NCI-H1105 treated with DMSO at 0.1 percent for 48 hours (cell line): ENCODE measurements around the gene COL23A1.

Source experiments
- DNase-seq: peaks from one replicate; lab custom pipeline; 2025; lab: John Stamatoyannopoulos, UW

Gene COL23A1

DNA sequence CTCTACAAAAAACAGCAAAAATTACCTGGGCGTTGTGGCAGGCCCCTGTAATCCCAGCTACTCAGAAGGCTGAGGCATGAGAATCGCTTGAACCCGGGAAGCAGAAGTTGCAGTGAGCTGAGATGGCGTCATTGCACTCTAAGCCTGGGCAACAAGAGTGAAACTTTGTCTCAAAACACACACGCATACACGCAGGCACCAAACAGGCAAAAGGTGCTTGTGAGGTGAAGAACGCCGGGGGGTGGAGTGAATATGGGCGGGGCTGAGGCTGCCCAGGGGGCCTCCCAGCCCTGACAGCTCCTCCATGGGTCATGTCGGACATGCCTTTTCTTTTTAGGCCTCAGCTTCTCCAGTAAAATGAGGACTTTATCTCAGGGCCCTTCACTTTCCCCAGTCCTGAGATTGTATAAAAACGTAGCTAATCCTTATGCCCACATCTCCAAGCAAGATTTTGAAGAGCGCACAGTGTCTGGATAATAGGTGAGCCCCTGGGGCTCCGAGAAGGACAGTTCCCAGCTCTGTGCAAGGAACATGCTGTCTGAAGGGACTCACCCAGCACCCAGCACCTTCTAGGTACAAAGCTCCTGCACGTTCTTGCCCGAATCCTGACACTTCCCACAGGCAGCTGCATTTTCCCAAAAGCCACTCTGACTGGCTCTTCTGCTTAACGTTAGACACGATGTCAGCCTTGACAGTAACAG lies 168.3 kb downstream of the COL23A1 start:
- DNase-seq: no peak

DNA sequence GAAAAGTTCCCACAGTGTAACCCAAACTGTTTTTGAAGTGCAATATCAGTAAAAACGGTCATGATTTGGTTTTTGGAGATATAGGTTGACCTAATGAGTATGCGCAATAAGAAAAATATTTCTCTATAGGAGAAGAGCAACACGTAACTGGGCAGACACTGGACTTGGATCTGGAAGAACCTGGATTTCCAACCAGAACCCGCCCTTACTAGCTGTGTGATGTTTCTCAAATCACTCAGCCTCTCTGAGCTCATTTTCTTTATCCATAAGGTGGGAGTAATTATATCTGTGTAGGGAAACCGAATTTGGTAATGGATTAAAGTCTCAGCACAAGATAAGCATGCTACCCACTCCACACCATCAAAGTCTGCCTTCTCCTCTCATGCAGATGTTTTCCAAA lies 169.1 kb downstream of the COL23A1 start:
- no peak for DNase-seq

DNA sequence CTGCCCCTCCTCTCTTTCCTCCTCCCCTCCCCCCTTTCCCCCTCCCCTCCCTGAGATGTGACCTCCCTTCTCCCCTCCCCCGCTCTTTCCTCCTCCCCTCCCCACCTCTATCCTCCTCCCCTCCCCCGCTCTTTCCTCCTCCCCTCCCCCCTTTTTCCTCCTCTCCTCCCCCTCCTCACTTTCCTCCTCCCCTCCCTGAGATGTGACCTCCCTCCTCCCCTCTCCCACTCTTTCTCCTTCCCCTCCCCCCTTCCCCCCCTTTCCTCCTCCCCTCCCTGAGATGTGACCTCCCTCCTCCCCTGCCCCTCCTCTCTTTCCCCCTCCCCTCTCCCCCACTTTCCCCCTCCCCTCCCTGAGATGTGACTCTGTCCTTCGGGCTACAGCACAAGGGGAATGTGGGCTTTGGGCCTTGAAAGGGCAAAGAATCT lies 169.8 kb downstream of the COL23A1 start:
- no peak for DNase-seq

DNA sequence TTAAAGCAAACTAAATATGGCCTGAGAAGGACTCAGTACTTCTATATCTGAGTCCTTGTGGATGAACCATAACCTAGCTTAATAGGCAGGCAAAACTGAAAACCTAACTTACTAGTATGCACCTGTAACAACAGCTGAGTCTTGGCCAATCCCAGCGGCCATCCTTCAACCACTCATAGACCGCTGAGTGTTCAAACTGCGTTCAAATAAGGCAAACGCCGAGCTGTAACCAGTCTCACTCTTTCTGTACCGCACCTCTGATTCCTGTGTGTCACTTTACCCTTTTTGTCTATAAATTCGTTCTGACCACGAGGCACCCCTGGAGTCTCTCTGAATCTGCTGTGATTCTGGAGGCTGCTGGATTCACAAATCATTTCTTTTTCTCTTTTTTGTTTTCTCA lies 170.5 kb downstream of the COL23A1 start:
- DNase-seq: no peak

DNA sequence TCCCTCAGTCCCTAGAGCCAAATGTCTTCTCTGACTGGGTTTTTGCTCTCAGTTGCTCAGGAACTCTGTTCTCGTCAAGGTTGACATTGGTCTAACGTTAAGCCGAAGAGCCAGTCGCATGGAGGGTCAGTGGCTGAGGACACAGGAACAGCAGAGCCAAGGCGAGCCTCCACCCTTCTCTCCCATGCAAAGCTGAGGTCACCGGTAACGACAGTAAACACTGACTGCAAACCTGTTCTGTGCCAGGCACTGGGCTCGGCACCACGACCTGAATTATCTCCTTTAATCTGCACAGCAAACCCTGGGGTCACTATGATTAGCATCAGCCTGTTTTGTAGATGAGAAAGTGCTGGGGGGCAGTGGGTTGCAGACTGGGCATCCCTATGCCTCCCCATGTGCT lies 171.0 kb downstream of the COL23A1 start:
- DNase-seq: no peak

DNA sequence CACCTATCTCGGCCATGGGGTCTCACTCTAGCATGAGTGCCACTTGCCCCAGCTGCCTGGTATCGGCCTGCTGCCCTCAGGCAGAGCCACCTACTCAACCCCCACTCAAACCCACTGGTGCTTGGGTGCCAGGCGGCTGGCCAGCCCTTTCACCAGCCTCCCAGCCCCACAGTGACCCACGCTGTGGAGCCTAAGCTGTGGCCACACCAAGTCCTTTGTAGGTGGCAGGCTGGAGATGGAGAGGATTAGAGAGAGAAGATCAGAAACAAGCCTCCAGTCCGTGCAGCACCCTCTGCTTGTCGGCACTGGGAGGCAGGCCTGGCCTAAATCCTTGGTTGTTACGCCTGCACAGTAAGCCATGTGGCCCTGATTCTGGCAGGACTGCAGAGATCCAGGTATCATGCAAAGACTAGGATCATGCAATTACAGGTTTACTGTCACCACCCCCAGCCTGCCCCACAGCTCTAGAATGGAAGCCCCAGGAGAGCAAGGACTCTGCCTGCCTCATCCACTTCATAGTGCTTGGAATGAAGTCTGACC lies 171.7 kb downstream of the COL23A1 start:
- DNase-seq: no peak

DNA sequence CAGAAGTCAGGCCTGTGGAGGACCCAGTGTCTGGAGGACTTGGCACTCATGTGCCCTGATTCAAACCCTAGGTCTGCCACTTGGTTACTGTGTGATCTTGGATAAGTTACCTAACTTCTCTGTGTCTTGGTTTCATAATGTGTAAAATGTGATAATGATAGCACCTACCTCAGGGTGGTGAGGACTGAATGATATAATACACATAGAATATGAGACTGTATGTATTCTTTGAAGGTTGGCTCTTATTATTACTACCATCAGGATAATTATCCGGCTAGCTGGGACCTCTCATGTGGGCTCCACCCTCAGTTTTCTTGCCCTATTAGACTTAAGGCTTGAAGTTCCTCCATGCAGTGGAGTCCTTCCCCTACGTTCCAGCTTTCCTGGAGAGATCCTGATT lies 172.2 kb downstream of the COL23A1 start:
- no peak for DNase-seq

DNA sequence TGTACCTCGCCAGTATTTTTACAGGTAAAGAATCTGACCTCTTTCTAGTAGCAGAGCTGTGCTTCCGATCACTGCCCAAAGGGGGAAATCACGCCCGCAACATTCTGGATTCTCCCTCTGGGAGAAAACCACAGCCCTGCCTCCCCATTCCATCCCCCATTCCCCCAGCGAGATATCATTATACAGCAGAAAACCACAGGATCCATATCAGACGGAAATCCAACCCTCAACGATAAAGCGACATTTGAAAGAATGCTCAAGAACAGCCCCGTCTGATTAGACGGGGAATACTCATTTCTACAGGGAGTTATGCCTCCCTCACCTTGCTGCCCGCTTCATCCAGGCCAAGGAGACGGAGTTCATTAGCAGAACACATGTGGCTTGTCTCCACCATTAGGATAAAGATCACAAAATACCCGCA lies 172.8 kb downstream of the COL23A1 start:
- DNase-seq: no peak

DNA sequence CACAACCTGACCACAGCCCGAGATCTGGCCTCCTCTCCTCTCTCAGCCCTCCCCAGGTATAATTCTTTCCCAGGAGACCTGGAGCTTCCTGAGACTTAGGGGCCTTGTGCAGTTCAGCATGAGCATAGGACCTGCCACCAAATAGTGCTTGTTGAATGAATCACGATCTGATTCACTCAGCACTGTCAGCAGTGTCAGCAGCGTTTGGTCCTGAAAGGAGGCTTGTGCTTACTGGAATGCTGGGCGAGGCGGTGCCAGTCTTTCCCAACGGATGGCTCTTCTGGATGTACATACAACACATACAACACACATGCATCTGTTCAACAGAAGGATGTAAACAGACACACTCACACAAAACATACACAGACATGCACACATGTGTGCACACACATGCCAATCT lies 173.3 kb downstream of the COL23A1 start:
- no peak for DNase-seq

DNA sequence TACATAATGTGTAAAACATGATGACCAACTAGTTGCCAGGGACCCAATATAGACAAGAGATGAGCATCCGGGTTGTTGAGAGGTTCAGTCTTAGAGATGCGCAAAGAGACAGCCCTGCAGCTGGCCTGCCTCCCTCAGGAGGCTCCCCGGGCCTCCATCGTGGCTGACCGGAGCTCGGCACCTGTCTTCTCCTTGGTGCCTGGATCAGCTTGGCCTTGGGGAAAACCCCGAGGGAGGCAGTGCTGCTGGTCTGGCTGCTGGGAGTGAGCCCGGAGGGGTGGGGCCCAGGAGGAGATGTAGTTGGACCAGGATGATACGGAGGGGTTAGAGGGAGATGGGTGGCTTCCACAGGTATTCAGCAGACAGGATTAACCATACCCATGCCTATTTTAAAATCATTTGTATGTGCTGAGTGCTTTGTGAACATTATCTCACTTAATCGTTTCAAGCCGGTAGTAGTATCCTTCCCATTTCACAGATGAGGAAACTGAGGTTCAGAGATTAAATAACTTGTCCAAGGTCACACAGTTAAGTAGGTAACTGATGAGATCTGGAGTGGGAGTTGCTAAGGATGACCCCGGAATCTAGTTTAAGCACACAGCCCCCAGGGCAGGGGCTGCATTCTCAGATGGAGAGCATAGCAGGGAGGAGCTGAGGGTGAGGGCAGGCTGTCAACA lies 173.8 kb downstream of the COL23A1 start:
- DNase-seq: no peak

DNA sequence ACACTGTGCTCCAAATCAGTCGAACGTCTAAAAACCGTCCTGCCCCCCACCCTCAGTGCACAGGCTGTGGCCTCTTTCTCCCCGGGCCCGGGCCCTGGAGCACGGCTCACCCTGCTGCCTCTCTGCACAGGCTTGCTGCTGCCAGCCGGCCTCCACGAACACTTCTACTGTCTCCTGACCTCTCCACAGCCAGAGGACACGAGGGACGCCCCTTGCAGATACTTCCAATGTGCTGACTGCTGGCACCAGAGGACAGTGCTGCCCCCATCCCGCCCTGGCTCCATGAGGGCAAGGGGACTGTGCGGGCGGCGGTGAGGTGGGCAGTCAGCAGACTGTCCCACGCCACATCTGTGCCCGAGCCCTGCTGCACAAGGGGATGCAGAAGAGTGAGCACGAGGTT lies 174.8 kb downstream of the COL23A1 start:
- DNase-seq: no peak

DNA sequence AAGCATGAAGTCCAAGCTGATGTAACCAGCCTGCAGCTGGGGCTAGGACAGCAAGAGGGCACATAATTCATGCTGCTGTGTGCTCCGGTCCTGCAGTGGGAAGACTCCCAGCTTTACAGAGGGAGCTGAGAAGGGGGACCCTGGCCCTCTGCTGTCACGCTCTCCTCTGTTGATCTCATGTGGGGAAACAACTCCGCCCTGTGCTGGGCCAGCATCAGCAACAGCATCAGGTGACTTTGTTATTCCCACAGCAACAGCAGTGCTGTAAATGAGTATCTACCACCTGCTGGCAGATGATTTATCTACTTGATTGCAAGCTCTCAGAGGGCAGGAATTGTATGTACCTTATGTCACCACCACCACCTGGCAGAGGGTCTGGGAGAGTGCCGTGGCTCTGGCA lies 176.2 kb downstream of the COL23A1 start:
- DNase-seq: no peak

DNA sequence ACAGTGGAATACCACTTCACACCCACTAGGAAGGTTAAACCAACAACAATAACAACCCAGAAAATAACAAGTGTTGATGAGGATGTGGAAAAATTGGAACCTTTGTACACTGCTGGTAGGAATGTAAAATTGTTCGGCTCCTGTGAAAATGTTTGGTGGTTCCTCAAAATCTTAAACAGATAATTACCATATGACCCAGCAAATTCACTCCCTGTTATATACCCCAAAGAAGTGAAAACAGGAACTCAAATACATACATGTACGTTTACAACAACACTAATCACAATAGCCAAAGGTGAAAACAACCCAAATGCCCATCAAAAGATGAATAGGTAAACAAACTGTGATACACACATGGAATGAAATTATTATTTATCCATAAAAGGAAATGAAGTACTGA lies 179.1 kb downstream of the COL23A1 start:
- DNase-seq: no peak

DNA sequence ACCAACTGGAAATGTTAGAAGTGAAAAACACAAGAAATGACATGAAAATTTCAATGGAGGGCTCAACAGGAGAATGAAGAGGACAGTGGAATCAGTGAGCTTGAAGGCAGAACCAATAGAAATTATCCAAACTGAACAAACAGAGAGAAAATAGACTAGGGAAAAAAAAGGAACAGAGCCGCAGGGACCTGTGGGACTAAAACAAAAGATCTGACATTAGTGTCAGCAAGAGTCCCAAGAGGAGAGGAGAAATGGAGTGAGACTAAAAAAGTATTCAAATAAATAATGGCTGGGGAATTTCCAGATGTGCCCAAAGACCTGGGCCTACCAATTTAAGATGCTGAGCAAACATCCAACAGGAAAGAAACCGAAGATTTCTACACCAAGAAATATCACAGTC lies 182.5 kb downstream of the COL23A1 start:
- no peak for DNase-seq

DNA sequence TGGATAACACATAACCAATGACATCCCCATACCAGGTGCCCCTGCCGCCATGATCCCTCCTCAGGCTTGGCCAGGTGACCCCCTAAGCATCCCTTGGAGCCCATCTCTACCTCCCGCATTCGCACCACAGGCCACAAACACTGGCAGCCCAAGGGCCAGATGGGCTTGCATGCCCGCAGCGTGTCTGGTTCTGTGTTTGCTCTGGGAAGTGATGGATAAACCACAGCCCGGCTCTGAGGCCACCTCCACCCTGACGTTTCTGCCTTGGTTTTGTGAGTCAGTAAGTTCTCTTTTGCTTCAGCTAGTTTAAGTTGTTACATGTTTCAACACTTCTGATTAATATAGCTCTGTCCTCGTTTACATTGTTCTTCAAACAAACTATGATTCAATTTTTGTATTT lies 185.2 kb downstream of the COL23A1 start:
- no peak for DNase-seq

DNA sequence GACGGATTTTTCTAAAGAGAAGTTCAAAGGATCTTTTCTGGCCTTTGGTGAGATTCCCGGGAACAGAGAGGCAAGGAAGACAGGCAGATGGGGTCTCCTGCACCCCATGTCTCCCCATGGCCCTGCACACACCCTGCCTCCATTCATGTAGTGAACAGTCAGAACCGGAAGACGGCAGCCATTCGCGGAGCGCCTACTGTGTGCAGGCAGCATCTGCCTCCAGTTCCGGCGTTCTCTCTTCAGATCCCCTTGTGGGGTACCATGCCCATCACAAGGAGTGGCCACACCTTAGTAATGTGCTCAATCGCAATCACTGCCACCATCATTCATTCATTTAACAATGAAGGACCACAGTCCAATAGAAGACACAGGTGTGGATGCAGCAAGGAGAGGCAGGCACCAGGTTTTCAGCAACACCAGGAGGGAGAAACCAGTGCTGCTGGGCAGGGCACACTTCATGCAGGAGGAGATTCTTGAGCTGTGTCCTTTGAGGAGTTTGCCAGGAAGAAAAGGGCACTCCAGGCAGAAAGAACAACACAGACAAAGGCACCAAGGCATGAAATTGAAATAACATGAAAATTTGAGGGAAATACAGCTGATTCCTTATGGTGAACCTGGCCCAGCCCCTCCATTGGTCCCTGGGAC lies 186.1 kb downstream of the COL23A1 start:
- DNase-seq: no peak

DNA sequence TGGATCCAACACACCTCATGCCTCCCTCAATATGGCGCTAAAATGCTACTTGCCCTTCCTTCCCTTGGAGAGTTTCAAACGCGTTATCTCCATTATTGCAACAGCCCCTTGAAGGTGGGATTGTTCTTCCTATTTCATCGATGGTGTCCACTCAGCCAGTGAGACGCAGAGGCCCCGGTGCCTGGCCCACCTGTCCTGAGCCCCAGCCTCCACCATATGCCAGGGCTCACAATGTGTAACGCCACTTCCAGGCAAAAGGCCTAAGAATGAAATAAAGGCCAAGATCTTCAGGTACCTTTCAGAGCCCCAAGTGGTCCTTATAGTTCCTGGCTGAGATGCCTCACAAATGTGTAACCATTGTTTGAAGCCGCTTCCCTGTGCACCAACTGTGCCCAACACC lies 186.8 kb downstream of the COL23A1 start:
- DNase-seq: no peak

DNA sequence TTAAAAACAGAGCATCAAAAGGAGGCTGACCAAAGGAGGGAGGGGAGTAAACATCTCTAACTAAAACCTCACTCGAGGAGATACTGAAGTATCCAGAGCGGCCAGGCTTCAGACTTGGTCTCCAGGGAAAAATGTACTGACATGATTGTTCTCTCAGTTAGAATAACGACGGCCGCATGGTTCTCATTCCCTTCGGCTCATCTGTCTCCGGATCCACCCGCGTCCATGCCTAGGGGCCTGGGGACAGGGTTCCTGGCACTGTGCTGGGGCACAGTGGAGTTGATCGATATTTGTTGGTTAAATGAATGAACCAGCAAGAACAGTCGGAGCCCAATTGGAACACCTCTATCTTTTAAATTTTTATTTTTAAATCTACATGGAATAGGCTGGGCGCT lies 190.5 kb downstream of the COL23A1 start:
- no peak for DNase-seq

DNA sequence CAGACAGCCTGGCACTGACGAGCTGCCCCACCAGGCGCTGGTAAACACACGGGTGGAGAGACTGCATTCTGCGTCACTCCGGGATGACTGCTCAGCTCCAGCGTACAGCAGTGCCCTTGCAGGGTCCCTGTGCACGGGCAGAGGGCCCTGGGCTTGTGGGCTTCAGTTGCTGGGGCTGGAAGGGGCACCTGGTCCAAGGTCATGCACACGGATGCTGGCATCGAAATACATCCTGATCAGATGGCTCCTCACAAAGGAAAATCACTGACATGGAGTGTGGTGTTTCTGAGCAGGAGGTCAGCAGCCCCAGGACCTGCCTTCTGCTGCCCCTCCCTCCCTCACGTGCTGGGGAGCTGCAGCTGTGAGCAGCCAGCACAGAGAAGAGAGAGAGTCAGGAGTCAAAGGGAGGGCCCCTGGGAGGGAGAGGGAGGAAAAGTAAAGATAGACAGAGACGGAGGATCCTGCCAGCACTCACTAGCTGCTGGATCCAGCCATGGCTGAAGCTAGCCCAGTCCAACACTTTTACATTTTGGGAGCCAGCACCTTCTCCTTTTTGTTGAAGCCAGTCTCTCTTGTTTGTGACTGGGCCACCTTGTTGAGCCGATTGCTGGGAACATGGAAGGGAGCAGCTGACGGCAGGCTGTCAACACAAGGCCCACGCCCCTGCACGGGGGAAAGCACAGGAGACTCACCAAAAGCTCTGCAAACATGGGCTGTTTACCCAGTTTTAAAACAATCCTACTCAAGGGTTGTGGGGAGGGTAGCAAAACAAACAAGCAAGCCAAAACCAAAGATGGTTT lies 191.1 kb downstream of the COL23A1 start:
- DNase-seq: no peak

DNA sequence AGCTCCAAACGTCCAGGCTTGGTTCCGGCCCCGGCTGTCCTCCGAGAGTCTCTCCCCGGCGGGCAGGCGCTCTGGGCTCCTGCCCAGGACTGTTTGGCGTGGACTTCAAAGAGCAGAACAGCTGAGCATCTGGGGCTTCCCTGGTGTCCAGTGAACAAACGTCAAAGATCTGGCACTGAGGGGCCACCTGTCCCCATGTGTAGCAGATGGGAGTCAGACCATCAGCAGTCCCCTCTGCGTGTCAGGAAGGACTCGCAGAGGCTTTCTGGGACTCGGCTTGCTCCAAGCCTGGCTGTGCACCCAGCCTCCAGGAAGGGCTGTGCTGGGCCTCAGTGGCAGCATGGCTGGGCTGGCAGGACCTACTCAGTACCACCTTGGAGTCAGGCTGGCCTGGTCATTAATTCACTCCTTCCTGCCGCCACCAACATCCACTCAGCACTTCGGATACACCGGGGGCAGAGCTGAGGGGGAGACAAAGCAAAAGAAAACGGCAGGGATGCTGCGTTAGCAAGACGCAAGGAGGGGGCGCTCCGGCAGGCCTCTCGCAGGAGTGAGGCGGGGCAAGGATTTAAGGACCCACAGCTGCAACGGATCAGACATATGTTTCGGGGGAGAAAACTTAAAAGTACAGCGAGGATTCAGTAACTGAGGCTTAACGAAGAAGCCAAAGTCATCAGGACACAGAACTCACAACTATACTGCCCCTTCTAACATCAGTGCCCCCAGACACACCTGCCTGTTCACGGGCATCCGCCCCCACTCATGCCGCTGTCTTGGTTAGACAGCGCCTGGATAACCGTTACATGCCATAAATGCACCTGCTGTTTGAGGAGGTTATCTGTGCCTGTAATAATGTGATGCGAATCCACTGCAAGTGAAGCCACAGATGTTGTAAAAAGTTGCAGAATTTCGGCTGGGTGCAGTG lies 193.1 kb downstream of the COL23A1 start:
- DNase-seq: no peak

DNA sequence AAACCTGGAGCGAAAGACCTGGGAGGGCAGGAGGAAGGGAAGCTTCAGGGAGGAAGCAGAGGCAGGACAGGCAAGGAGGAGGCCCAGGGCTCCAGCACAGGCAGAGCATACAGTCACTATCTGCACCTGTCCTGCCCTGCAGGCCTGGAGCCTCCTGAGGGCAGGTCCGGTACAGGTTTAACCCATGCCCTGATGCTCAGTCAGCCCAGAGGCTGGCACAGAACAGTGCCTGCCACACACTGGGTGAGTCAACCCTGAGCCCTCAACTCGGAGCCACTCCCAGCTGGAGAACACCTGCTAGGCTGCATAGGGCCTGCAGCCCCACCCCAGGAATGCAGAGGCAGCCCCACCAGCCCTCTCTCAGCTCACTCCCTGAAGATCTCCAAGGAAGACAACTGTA lies 196.1 kb downstream of the COL23A1 start:
- no peak for DNase-seq
